Subcutaneous adipose tissue (tissue), 4 donors: Measurements from ENCODE around the gene EEF1AKMT2. TPM values are rescaled to one million over a fixed set of nuclear protein-coding genes. Genes with fewer than 3 reads are reported as not detected.

ENCODE experiments used
- CTCF ChIP-seq: fragments of 450-650 bp; IDR thresholded peaks from one replicate; pipeline ENCODE4 v1.5.1; 2016; ENCODE audit warnings: low read depth, mild to moderate bottlenecking, control low read depth, antibody characterized with exemption, moderate library complexity
- total RNA-seq, 4 donors: library from RNA; depleted of rRNA; stranded (reverse); fragments of >200 nt; gene quantifications; one replicate each; pipeline ENCODE4 v1.1.0, GENCODE V29; 2016

EEF1AKMT2 gene
- total RNA-seq, 4 donors from 2014 or later: 11.3 to 28.4 (median 17.8) TPM

DNA sequence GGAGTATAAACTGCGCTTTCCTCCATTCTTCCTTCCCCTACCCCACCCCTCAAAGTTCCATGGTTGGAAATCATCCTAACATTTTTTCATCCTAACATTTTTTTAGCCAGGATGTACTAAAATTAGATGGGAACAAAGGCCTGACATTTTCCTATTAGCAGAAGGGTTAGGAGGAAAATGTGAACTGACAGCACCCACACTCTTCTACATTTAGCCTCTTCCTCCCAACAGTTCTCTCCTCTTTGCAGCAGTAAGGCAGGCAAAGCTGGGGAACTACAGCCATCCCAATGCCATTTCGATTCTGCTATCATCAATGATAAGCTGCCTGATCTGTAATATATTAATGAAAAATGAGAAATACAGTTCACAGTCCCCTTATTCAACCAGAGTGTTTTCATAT, 36.1 kb downstream of the EEF1AKMT2 start:
- TF ChIP-seq CTCF: no peak

- TF ChIP-seq CTCF: no peak
Measured at GRCh38 chr10:124754227-124754626, 37.5 kb downstream of the EEF1AKMT2 start.

- TF ChIP-seq CTCF: no peak
Measured at GRCh38 chr10:124748953-124749645, 42.6 kb downstream of the EEF1AKMT2 start.

- no peak for TF ChIP-seq CTCF
Measured at GRCh38 chr10:124748166-124748565, 43.5 kb downstream of the EEF1AKMT2 start.

GRCh38 chr10:124747745-124748144, 43.9 kb downstream of the EEF1AKMT2 start:
- no peak for TF ChIP-seq CTCF

- TF ChIP-seq CTCF: no peak
Measured at GRCh38 chr10:124746992-124747391, 44.7 kb downstream of the EEF1AKMT2 start.

GRCh38 chr10:124745673-124746072, 46.0 kb downstream of the EEF1AKMT2 start:
- no peak for TF ChIP-seq CTCF
